ENCODE results near the gene NOX4. TPM values are rescaled to one million over a fixed set of nuclear protein-coding genes. Genes with fewer than 3 reads are reported as not detected.

The NOX4 gene
- total and polyA plus RNA-seq, 2 of the 8 experiments (the other 6 are each of a cell fraction or from before 2014, with no cell fraction given), result 2.0 to 2.3 TPM

- TF ChIP-seq CHD7 (IDR thresholded peaks at IDR 0.05; ENCODE audit: insufficient replicate concordance, low read length), result no peak
- TF ChIP-seq SRF (IDR thresholded peaks at IDR 0.05; ENCODE audit: low read depth, low read length), result no peak
- no peak for TF ChIP-seq POLR2A (IDR thresholded peaks at IDR 0.05; ENCODE audit: control extremely low read depth in 1 of 2, low read depth in 2 of 2, low read length in 2 of 2)
These were observed 212.0 kb downstream of the NOX4 start (continued) for GRCh38 chr11:89279176-89279575.

Data from H1 (cell line).